HG03432 (cell line): ENCODE measurements around the gene UBQLN1.

ENCODE experiments used
- ATAC-seq: cut with Tn5 transposase; IDR thresholded peaks from one replicate; pipeline ENCODE4 v1.9.1; 2021; ENCODE audit warnings: mild to moderate bottlenecking, moderate library complexity; ENCODE audit not compliant: unreplicated experiment

The UBQLN1 gene

GRCh38 chr9:83691492-83691891 is 16.3 kb downstream of the UBQLN1 start:
- ATAC-seq: no peak

- ATAC-seq: no peak
Measured at GRCh38 chr9:83688921-83689320, 18.8 kb downstream of the UBQLN1 start.

GRCh38 chr9:83681490-83681889 is 26.3 kb downstream of the UBQLN1 start:
- ATAC-seq: no peak

GRCh38 chr9:83680233-83680632 is 27.5 kb downstream of the UBQLN1 start:
- no peak for ATAC-seq

GRCh38 chr9:83677596-83677995 is 30.2 kb downstream of the UBQLN1 start:
- no peak for ATAC-seq

- no peak for ATAC-seq
Measured at GRCh38 chr9:83675466-83675865, 32.3 kb downstream of the UBQLN1 start.

GRCh38 chr9:83671451-83671850 is 36.3 kb downstream of the UBQLN1 start:
- ATAC-seq: no peak

- ATAC-seq: no peak
Measured at GRCh38 chr9:83670381-83670780, 37.4 kb downstream of the UBQLN1 start.

GRCh38 chr9:83669067-83669466 is 38.7 kb downstream of the UBQLN1 start:
- ATAC-seq: no peak

GRCh38 chr9:83665580-83666200 is 42.1 kb downstream of the UBQLN1 start:
- ATAC-seq: peak; percentile 92

GRCh38 chr9:83662933-83663332 is 44.8 kb downstream of the UBQLN1 start:
- no peak for ATAC-seq

- no peak for ATAC-seq
Measured at GRCh38 chr9:83656952-83657351, 50.8 kb downstream of the UBQLN1 start.

- peak; percentile 73 for ATAC-seq
Measured at GRCh38 chr9:83656032-83656680, 51.6 kb downstream of the UBQLN1 start.

GRCh38 chr9:83655433-83655832 is 52.3 kb downstream of the UBQLN1 start:
- ATAC-seq: no peak

- ATAC-seq: no peak
Measured at GRCh38 chr9:83652433-83652832, 55.3 kb downstream of the UBQLN1 start.

GRCh38 chr9:83651558-83651957 is 56.2 kb downstream of the UBQLN1 start:
- ATAC-seq: no peak

GRCh38 chr9:83649515-83649914 is 58.2 kb downstream of the UBQLN1 start:
- no peak for ATAC-seq

- peak; percentile 71 for ATAC-seq
Measured at GRCh38 chr9:83649080-83649479, 58.7 kb downstream of the UBQLN1 start.

GRCh38 chr9:83646500-83647239 is 61.1 kb downstream of the UBQLN1 start:
- no peak for ATAC-seq

GRCh38 chr9:83642793-83643192 is 65.0 kb downstream of the UBQLN1 start:
- ATAC-seq: no peak

- no peak for ATAC-seq
Measured at GRCh38 chr9:83639266-83639665, 68.5 kb downstream of the UBQLN1 start.

GRCh38 chr9:83637389-83637788 is 70.4 kb downstream of the UBQLN1 start:
- no peak for ATAC-seq
